ENCODE results near the gene RTN4R.
A peak's percentile ranks its signal among the peaks of the same experiment; 100 is the strongest.
"Not testable (repeated sequence)": the region's sequence is repeated elsewhere in the genome, so short reads cannot be mapped to it uniquely, and the experiment has no call there.

The RTN4R gene

GRCh38 chr22:20291249-20291586, 23.1 kb upstream of the RTN4R start:
- H3K4me3 ChIP-seq (replicated peaks; ENCODE audit: low read depth, low read length): no peak overlapping the region
- no peak for DNase-seq (ENCODE audit: low read depth)
- no peak for TF ChIP-seq CTCF (IDR thresholded peaks at IDR 0.05; ENCODE audit: low read length, missing control alignments)

- DNase-seq (ENCODE audit: low read depth): no peak
- H3K4me3 ChIP-seq (replicated peaks; ENCODE audit: low read depth, low read length): no peak overlapping the region
- TF ChIP-seq CTCF (IDR thresholded peaks at IDR 0.05; ENCODE audit: low read length, missing control alignments): no peak
These were observed 22.6 kb upstream of the RTN4R start for GRCh38 chr22:20290578-20291248.

- no peak for TF ChIP-seq CTCF (IDR thresholded peaks at IDR 0.05; ENCODE audit: low read length, missing control alignments)
- DNase-seq (ENCODE audit: low read depth): no peak
- H3K4me3 ChIP-seq (replicated peaks; ENCODE audit: low read depth, low read length): no peak overlapping the region
These were observed 21.9 kb upstream of the RTN4R start for GRCh38 chr22:20290045-20290392.

DNA sequence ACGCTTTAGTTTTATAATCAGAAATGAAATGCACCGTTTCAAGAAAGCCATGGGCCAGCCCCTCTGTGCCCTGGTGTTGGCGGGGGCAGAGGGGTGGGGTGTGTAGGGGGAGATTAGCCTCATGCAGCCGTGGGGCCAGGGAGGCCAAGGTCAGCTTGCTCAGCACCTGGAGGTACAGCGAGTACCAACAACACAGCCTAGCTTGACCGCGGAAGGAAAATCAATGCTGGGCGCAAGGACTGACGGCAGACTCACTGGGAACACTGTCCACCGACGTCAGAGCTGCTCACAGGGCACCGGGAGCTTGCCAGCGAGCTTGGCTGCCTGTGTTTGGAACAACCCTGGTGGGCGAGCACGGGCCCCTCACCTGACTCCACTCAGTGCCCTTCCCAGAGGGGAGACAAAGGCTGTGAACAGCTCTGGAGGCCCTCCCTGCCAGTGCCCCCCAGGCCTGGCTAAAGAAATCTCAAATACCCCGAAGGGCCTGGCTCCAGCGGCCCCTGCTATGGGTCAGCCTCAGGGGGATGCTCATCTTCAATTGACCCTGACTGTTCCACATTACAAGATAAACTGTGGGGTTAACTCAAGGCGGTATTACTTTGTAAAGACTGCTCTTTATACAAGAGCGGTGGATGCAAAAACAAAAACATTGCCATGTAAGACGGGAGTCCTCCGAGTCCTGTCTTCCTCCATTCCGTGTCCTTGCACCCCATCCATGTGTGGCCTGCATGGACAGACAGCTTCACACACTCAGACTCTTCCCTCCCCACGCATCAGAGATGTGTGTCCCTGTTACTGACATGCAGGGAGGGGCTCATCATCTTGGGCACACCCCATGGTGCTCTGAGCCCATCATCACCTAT, 21.3 kb upstream of the RTN4R start:
- H3K4me3 ChIP-seq (replicated peaks; ENCODE audit: low read depth, low read length); DNase-seq (ENCODE audit: low read depth): not testable (repeated sequence)

- not testable (repeated sequence) for H3K4me3 ChIP-seq (replicated peaks; ENCODE audit: low read depth, low read length); DNase-seq (ENCODE audit: low read depth)
These were observed 18.8 kb upstream of the RTN4R start for GRCh38 chr22:20286784-20287423.

GRCh38 chr22:20286312-20286660, 18.2 kb upstream of the RTN4R start:
- DNase-seq (ENCODE audit: low read depth): not testable (repeated sequence)

GRCh38 chr22:20285473-20286311, 17.6 kb upstream of the RTN4R start:
- DNase-seq (ENCODE audit: low read depth): peak; percentile 52
- not testable (repeated sequence) for H3K4me3 ChIP-seq (replicated peaks; ENCODE audit: low read depth, low read length)
- peak; percentile 71 for TF ChIP-seq CTCF (IDR thresholded peaks at IDR 0.05; ENCODE audit: low read length, missing control alignments)

More at GRCh38 chr22:20286312-20286660, 18.2 kb upstream of the RTN4R start:
- not testable (repeated sequence) for H3K4me3 ChIP-seq (replicated peaks; ENCODE audit: low read depth, low read length)

DNA sequence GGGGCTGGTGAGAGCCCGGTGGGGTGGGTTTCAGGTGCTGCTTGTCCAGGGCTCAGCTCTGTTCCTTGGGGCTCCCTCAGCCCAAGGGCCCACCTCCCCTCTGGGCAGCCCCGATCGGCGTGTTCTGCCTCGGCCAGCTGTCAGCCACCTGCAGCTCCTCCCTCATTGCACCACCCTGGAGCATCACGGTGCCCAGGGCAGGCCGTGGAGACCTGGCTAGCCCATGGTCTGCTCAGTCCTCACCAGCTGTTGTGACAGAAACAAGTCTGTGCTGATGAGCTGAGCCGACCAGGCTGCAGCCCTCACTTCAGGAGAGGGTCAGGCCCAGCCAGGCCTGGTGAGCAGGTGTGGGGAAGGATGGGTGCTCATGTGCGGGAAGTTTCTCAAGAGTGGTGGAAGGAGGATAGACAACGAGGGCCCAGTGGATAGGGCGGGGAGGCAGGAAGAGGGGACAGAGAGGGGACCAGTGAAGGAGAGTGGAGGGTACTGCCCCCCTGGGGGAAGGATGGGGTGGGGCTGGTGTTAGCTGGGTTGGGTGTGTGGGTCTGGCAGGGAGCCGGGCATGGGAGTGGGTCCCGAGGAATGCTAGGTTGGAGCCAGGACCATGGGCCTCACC, 16.5 kb upstream of the RTN4R start:
- TF ChIP-seq CTCF (IDR thresholded peaks at IDR 0.05; ENCODE audit: low read length, missing control alignments): no peak
- DNase-seq (ENCODE audit: low read depth): no peak
- no peak overlapping the region for H3K4me3 ChIP-seq (replicated peaks; ENCODE audit: low read depth, low read length)

Data from fibroblast of pulmonary artery (primary cell).